SK-N-SH (cell line): Measurements from ENCODE around the gene MALT1. TPM values are rescaled to one million over a fixed set of nuclear protein-coding genes. Genes with fewer than 3 reads are reported as not detected.

Experiments
- CTCF ChIA-PET: fragments of 300-600, 350-600 bp; formaldehyde crosslinking; extraction: SDS; loops from one replicate; lab custom pipeline; 2021; lab: Yijun Ruan, JAX
- POLR2A ChIA-PET: fragments of 350-600 bp; sonication (Branson Sonifier 250); formaldehyde crosslinking; extraction: SDS; loops from one replicate; lab custom pipeline; 2020; ENCODE audit warnings: antibody characterized with exemption, inconsistent platforms; lab: Yijun Ruan, JAX
- DNase-seq: peaks from one replicate; pipeline ENCODE4 v3.0.0; 2012
- H2AFZ ChIP-seq: fragments of 200-600 bp; sonication (generic); 2 replicates; pipeline ENCODE4 v1.8.1; 2016; ENCODE audit warnings: antibody characterized with exemption, mild to moderate bottlenecking, low read depth
- H3F3A ChIP-seq: fragments of 200-600 bp; sonication (generic); replicated peaks from 2 replicates; pipeline ENCODE3; 2016; ENCODE audit warnings: antibody characterized with exemption, mild to moderate bottlenecking; ENCODE audit not compliant: insufficient read depth
- H3K27ac ChIP-seq, 2 experiments: fragments of 200-500 bp in 1 of 2; fragments of 200-600 bp in 1 of 2; sonication (Bioruptor generic) in 1 of 2; sonication (generic), shearing (Covaris generic) in 1 of 2; 2 replicates each; pipeline versions ENCODE4 v1.5.1 to v1.6.1; 2014 to 2016; ENCODE audit warnings: low read depth in 2 of 2, inconsistent platforms in 1 of 2, low read length in 1 of 2, mild to moderate bottlenecking in 1 of 2, mixed read lengths in 1 of 2
- H3K27me3 ChIP-seq: fragments of 200-600 bp; sonication (generic), shearing (Covaris generic); 2 replicates; pipeline ENCODE4 v1.6.1; 2016; ENCODE audit warnings: mixed run types; ENCODE audit not compliant: insufficient read depth
- H3K36me3 ChIP-seq, 2 experiments: fragments of 200-500 bp in 1 of 2; fragments of 200-600 bp in 1 of 2; sonication (Bioruptor generic) in 1 of 2; sonication (generic) in 1 of 2; replicated peaks in 1 of 2; 2 replicates each; pipeline versions ENCODE3 to v1.5.1; 2014 to 2016; ENCODE audit warnings: low read length in 1 of 2, mild to moderate bottlenecking in 1 of 2; ENCODE audit not compliant: insufficient read depth in 2 of 2, control insufficient read depth in 1 of 2
- H3K4me1 ChIP-seq, 2 experiments: fragments of 200-500 bp in 1 of 2; fragments of 200-600 bp in 1 of 2; sonication (Bioruptor generic) in 1 of 2; sonication (generic), shearing (Covaris generic) in 1 of 2; 2 replicates each; pipeline versions ENCODE4 v1.5.1 to v1.6.1; 2014 to 2016; ENCODE audit warnings: low read depth in 1 of 2, low read length in 1 of 2, mixed run types in 1 of 2; ENCODE audit not compliant: insufficient read depth in 2 of 2, control insufficient read depth in 1 of 2
- H3K4me2 ChIP-seq: fragments of 200-600 bp; sonication (generic), shearing (Covaris generic); 2 replicates; pipeline ENCODE4 v1.6.1; 2017; ENCODE audit warnings: mixed run types
- H3K4me3 ChIP-seq, 2 experiments: fragments of 200-500 bp in 1 of 2; fragments of 200-600 bp in 1 of 2; sonication (Bioruptor generic) in 1 of 2; sonication (generic), shearing (Covaris generic) in 1 of 2; 2 replicates each; pipeline versions ENCODE4 v1.5.1 to v1.8.1; 2014 to 2016; ENCODE audit warnings: low read depth in 2 of 2, inconsistent platforms in 1 of 2, low read length in 1 of 2, mild to moderate bottlenecking in 1 of 2, mixed read lengths in 1 of 2, moderate library complexity in 1 of 2
- H3K79me2 ChIP-seq: fragments of 200-600 bp; sonication (generic); 2 replicates; pipeline ENCODE4 v1.8.1; 2017; ENCODE audit warnings: mild to moderate bottlenecking; ENCODE audit not compliant: insufficient read depth
- H3K9ac ChIP-seq: fragments of 200-600 bp; sonication (generic); 2 replicates; pipeline ENCODE4 v1.6.1; 2017; ENCODE audit warnings: mixed run types
- H3K9me2 ChIP-seq: fragments of 200-600 bp; sonication (generic); 2 replicates; pipeline ENCODE4 v1.6.1; 2017; ENCODE audit warnings: mixed run types
- H3K9me3 ChIP-seq: fragments of 200-600 bp; sonication (generic); 2 replicates; pipeline ENCODE4 v1.6.1; 2017; ENCODE audit warnings: mixed run types, mild to moderate bottlenecking, moderate library complexity
- H4K20me1 ChIP-seq: fragments of 200-600 bp; sonication (generic); 2 replicates; pipeline ENCODE4 v1.6.1; 2017; ENCODE audit warnings: mild to moderate bottlenecking, mixed run types; ENCODE audit not compliant: insufficient read depth
- CHD2 ChIP-seq: fragments of 150-350 bp; IDR thresholded peaks from 2 replicates; pipeline ENCODE4 v1.6.1; 2018; ENCODE audit warnings: low read length; ENCODE audit not compliant: partially characterized antibody
- CTCF ChIP-seq: fragments of 200-600 bp; sonication (generic); IDR thresholded peaks from 2 replicates; pipeline ENCODE4 v1.6.1; 2017; ENCODE audit warnings: antibody characterized with exemption, mild to moderate bottlenecking, moderate library complexity
- ELF1 ChIP-seq: IDR thresholded peaks from 2 replicates; pipeline ENCODE4 v1.4.0; 2012
- EP300 ChIP-seq, 2 experiments: IDR thresholded peaks; 2 replicates each; pipeline versions ENCODE4 v1.4.0 to v1.6.1; 2012; ENCODE audit warnings: borderline replicate concordance in 1 of 2, low read depth in 1 of 2, low read length in 1 of 2
- EZH2phosphoT487 ChIP-seq: fragments of 200-600 bp; sonication (generic); IDR thresholded peaks from 2 replicates; pipeline ENCODE4 v1.6.1; 2017; ENCODE audit warnings: low read depth, mixed run types, mild to moderate bottlenecking, antibody characterized with exemption, moderate library complexity, borderline replicate concordance
- JUND ChIP-seq: IDR thresholded peaks from 2 replicates; pipeline ENCODE4 v1.4.0; 2012
- MEF2A ChIP-seq: IDR thresholded peaks from 2 replicates; pipeline ENCODE4 v1.4.0; 2012; ENCODE audit warnings: low read depth, borderline replicate concordance
- MXI1 ChIP-seq: IDR thresholded peaks from 2 replicates; pipeline ENCODE4 v1.6.1; 2012; ENCODE audit warnings: mild to moderate bottlenecking, low read depth, low read length, improper control_type of control experiment
- NFIC ChIP-seq: IDR thresholded peaks from 2 replicates; pipeline ENCODE4 v1.4.0; 2012; ENCODE audit warnings: borderline replicate concordance
- NRF1 ChIP-seq: IDR thresholded peaks from 2 replicates; pipeline ENCODE4 v1.6.1; 2012; ENCODE audit warnings: low read depth, mild to moderate bottlenecking, low read length
- RAD21 ChIP-seq: IDR thresholded peaks from 2 replicates; pipeline ENCODE4 v1.6.1; 2012; ENCODE audit warnings: mild to moderate bottlenecking, low read length
- REST ChIP-seq: IDR thresholded peaks from 2 replicates; pipeline ENCODE4 v1.6.1; 2012; ENCODE audit warnings: mild to moderate bottlenecking, low read depth, low read length, moderate library complexity
- RFX5 ChIP-seq: IDR thresholded peaks from 2 replicates; pipeline ENCODE4 v1.6.1; 2012; ENCODE audit warnings: mild to moderate bottlenecking, improper control_type of control experiment, low read length
- RXRA ChIP-seq: IDR thresholded peaks from 2 replicates; pipeline ENCODE4 v1.4.0; 2012; ENCODE audit warnings: low read depth, mild to moderate bottlenecking, borderline replicate concordance
- TAF1 ChIP-seq: IDR thresholded peaks from 2 replicates; pipeline ENCODE4 v1.6.1; 2012; ENCODE audit warnings: low read depth, mild to moderate bottlenecking, low read length, moderate library complexity, borderline replicate concordance
- TCF12 ChIP-seq: IDR thresholded peaks from 2 replicates; pipeline ENCODE4 v1.4.0; 2012
- TEAD4 ChIP-seq: IDR thresholded peaks from 2 replicates; pipeline ENCODE4 v1.4.0; 2012; ENCODE audit warnings: mild to moderate bottlenecking, borderline replicate concordance; ENCODE audit not compliant: insufficient read depth
- USF1 ChIP-seq: IDR thresholded peaks from 2 replicates; pipeline ENCODE4 v1.4.0; 2012; ENCODE audit warnings: low read depth, borderline replicate concordance
- USF2 ChIP-seq: fragments of 150-350 bp; IDR thresholded peaks from 2 replicates; pipeline ENCODE4 v1.6.1; 2017; ENCODE audit warnings: antibody characterized with exemption, low read length, low read depth, borderline replicate concordance
- YY1 ChIP-seq: IDR thresholded peaks from 2 replicates; pipeline ENCODE4 v1.4.0; 2012; ENCODE audit warnings: low read depth, mild to moderate bottlenecking
- WGBS: methylation state at CpG from one replicate; pipeline ENCODE4 v1.1.6; 2017; ENCODE audit warnings: low lambda C conversion rate; 5-methylcytosine and 5-hydroxymethylcytosine counted together
- polyA plus RNA-seq, 3 experiments: library from polyadenylated mRNA; depleted of rRNA; stranded (reverse); fragments of >200 nt; gene quantifications; 2 replicates each; pipeline ENCODE4 v1.2.3, GENCODE V29; 2012

The MALT1 gene
- polyA plus RNA-seq, 1 of the 3 experiments (the other 2 are of a cell fraction), result 6.6 TPM

- WGBS, result 92% methylated on average over 2 of the region's 2 CpGs
- Histone ChIP-seq H3K9ac (no peak overlapping the region), H3K27me3 (no peaks in the 10 kb centered on the region), H2AFZ (no peak overlapping the region), H3K4me3 (no peak overlapping the region), H3K4me1 (peaks cover 0 to 6% of the 10 kb centered on the region in 2 experiments; a peak in 2 of 4 replicates), H3F3A (no peaks in the 10 kb centered on the region), H3K36me3 (peaks cover 10 to 34% of the 10 kb centered on the region in 2 experiments), H3K79me2 (0 out of 2 replicates have a peak, but pooled peaks cover 5% of the 10 kb centered on the region), H3K9me2 (no peaks in the 10 kb centered on the region), H4K20me1 (no peaks in the 10 kb centered on the region), H3K27ac (no peak overlapping the region), H3K9me3 (no peaks in the 10 kb centered on the region), H3K4me2 (no peak overlapping the region)
- ChIA-PET CTCF (interaction anchor here (1.4 to 1.9 kb wide), 2 partner anchors 10 to 14 kb away, joined by 4 to 9 read pairs; no protein-coding TSS in a partner anchor), POLR2A (no interaction called here)
- no peak for TF ChIP-seq EZH2phosphoT487
- no peak for TF ChIP-seq RFX5
- no peak for TF ChIP-seq JUND
- no peak for TF ChIP-seq TCF12
- TF ChIP-seq CTCF, result no peak
- TF ChIP-seq RAD21, result no peak
- TF ChIP-seq REST, result no peak
- TF ChIP-seq MXI1, result no peak
- no peak for TF ChIP-seq ELF1
- TF ChIP-seq YY1, result no peak
- TF ChIP-seq USF1, result no peak
- TF ChIP-seq NRF1, result no peak
- no peak for TF ChIP-seq NFIC
- no peak for TF ChIP-seq MEF2A
- TF ChIP-seq TAF1, result no peak
- no peak for TF ChIP-seq TEAD4
- TF ChIP-seq RXRA, result no peak
- TF ChIP-seq EP300 (IDR thresholded peaks at IDR 0.05; ENCODE audit: borderline replicate concordance in 1 of 2, low read depth in 1 of 2, low read length in 1 of 2), result no peak
- no peak for TF ChIP-seq USF2
- no peak for TF ChIP-seq CHD2
- no peak for DNase-seq
These were observed 27.5 kb downstream of the MALT1 start for GRCh38 chr18:58698701-58699193.
